HepG2 (cell line): ENCODE results near the gene UBXN1. TPM values are rescaled to one million over a fixed set of nuclear protein-coding genes. Genes with fewer than 3 reads are reported as not detected.

Experiments
- ATAC-seq: fragments of 200-7000 bp; cut with Tn5 transposase; 3 replicates; pipeline ENCODE4 v1.9.1; 2020; ENCODE audit warnings: mild to moderate bottlenecking, moderate library complexity
- BruUV-seq: library from RNA; stranded (reverse); fragments of 400-500 nt; replicated peaks from 2 replicates; lab custom pipeline; 2021; lab: Mats Ljungman, UMichigan
- CTCF ChIA-PET: fragments of 300-600 bp; formaldehyde crosslinking; extraction: SDS; loops from one replicate; lab custom pipeline; 2021; ENCODE audit warnings: low total read pairs, inconsistent platforms, low intra/inter-chr PET ratio; lab: Yijun Ruan, JAX
- POLR2A ChIA-PET: fragments of 350-600 bp; sonication (Branson Sonifier 250); formaldehyde crosslinking; loops from one replicate; lab custom pipeline; 2020; ENCODE audit warnings: antibody characterized with exemption, inconsistent platforms; lab: Yijun Ruan, JAX
- DNase-seq: peaks from one replicate; pipeline ENCODE4 v3.0.0-alpha.2; 2015; ENCODE audit warnings: low spot score
- FAIRE-seq: peaks from 3 replicates; lab custom pipeline; 2011; peaks lifted over from hg19 to GRCh38; lab: Jason Lieb, UNC
- H2AFZ ChIP-seq: one replicate; pipeline ENCODE4 v1.6.1; 2011; ENCODE audit warnings: low read length, inconsistent platforms
- H3K27ac ChIP-seq: fragments of 300-600 bp; 3 replicates; pipeline ENCODE4 v1.8.0; 2011; ENCODE audit warnings: mixed run types, mild to moderate bottlenecking, mixed read lengths, low read length, inconsistent platforms; ENCODE audit not compliant: insufficient read depth; ENCODE audit errors: extremely low read length
- H3K27me3 ChIP-seq, 2 experiments: fragments of 200-600 bp in 1 of 2; 2 replicates in 1 of 2; 3 replicates in 1 of 2; pipeline versions ENCODE4 v1.6.0 to v1.8.0; 2011; ENCODE audit warnings: low read length in 2 of 2, mild to moderate bottlenecking in 2 of 2, moderate library complexity in 2 of 2, inconsistent platforms in 1 of 2; ENCODE audit not compliant: insufficient read depth in 2 of 2, control insufficient read depth in 1 of 2
- H3K36me3 ChIP-seq, 2 experiments: fragments of 200-600 bp in 1 of 2; replicated peaks in 1 of 2; 2 replicates in 1 of 2; 3 replicates in 1 of 2; pipeline versions ENCODE4 v1.5.1 to v1.8.0; 2011; ENCODE audit warnings: low read length in 2 of 2, inconsistent platforms in 1 of 2; ENCODE audit not compliant: insufficient read depth in 2 of 2, control insufficient read depth in 1 of 2
- H3K4me1 ChIP-seq: 2 replicates; pipeline ENCODE4 v1.5.1; 2012; ENCODE audit warnings: low read length, inconsistent platforms; ENCODE audit not compliant: insufficient read depth
- H3K4me2 ChIP-seq: 2 replicates; pipeline ENCODE4 v1.6.0; 2011; ENCODE audit warnings: low read depth, low read length, inconsistent platforms
- H3K4me3 ChIP-seq, 3 experiments: fragments of 200-600 bp in 1 of 3; sonication (generic), shearing (Covaris generic) in 1 of 3; replicated peaks in 1 of 3; 2 replicates each; pipeline ENCODE4 v1.5.1; 2011 to 2016; ENCODE audit warnings: low read length in 3 of 3, inconsistent platforms in 2 of 3, low read depth in 2 of 3, mild to moderate bottlenecking in 2 of 3, control low read depth in 1 of 3, mixed read lengths in 1 of 3; ENCODE audit not compliant: insufficient read depth in 1 of 3
- H3K79me2 ChIP-seq: one replicate; pipeline ENCODE4 v1.6.1; 2011; ENCODE audit warnings: low read length, inconsistent platforms; ENCODE audit not compliant: insufficient read depth
- H3K9ac ChIP-seq: 2 replicates; pipeline ENCODE4 v1.6.0; 2011; ENCODE audit warnings: mild to moderate bottlenecking, low read depth, low read length, inconsistent platforms; ENCODE audit not compliant: insufficient read depth
- H3K9me3 ChIP-seq: 2 replicates; pipeline ENCODE4 v1.5.1; 2012; ENCODE audit warnings: mild to moderate bottlenecking, low read length
- H4K20me1 ChIP-seq: 2 replicates; pipeline ENCODE4 v1.6.0; 2011; ENCODE audit warnings: inconsistent platforms, mild to moderate bottlenecking, low read length, moderate library complexity; ENCODE audit not compliant: insufficient read depth
- AFF4 ChIP-seq: sonication (generic); formaldehyde crosslinking; IDR thresholded peaks from 2 replicates; pipeline ENCODE4 v1.4.0; 2020; ENCODE audit warnings: missing genetic modification reagents
- CERS6 ChIP-seq: sonication (generic); formaldehyde crosslinking; IDR thresholded peaks from 2 replicates; pipeline ENCODE4 v1.5.0; 2020; ENCODE audit warnings: missing genetic modification reagents
- GPBP1L1 ChIP-seq: sonication (generic); formaldehyde crosslinking; IDR thresholded peaks from 2 replicates; pipeline ENCODE4 v1.5.0; 2020; ENCODE audit warnings: mild to moderate bottlenecking, missing genetic modification reagents
- TERF1 ChIP-seq: sonication (generic); formaldehyde crosslinking; IDR thresholded peaks from 2 replicates; pipeline ENCODE4 v1.8.0; 2022; ENCODE audit warnings: mild to moderate bottlenecking, missing genetic modification reagents, moderate library complexity
- THAP11 ChIP-seq: IDR thresholded peaks from 2 replicates; pipeline ENCODE4 v1.6.1; 2016; ENCODE audit warnings: missing biosample characterization, missing genetic modification reagents
- ZBTB33 ChIP-seq: sonication (generic); formaldehyde crosslinking; IDR thresholded peaks from 2 replicates; pipeline ENCODE4 v1.4.0; 2020; ENCODE audit warnings: missing genetic modification reagents
- ZNF136 ChIP-seq: sonication (generic); formaldehyde crosslinking; IDR thresholded peaks from 2 replicates; pipeline ENCODE4 v1.8.1; 2022; ENCODE audit warnings: low read depth, mild to moderate bottlenecking, moderate library complexity, missing genetic modification reagents
- ZNF20 ChIP-seq: sonication (generic); formaldehyde crosslinking; IDR thresholded peaks from 2 replicates; pipeline ENCODE4 v1.4.0; 2020; ENCODE audit warnings: mild to moderate bottlenecking, moderate library complexity, missing genetic modification reagents
- ZNF232 ChIP-seq: sonication (generic); formaldehyde crosslinking; IDR thresholded peaks from 2 replicates; pipeline ENCODE4 v1.4.0; 2020; ENCODE audit warnings: missing genetic modification reagents, borderline replicate concordance
- ZNF256 ChIP-seq: sonication (generic); formaldehyde crosslinking; conservative IDR thresholded peaks from 2 replicates; pipeline ENCODE4 v1.4.0; 2020; ENCODE audit warnings: missing genetic modification reagents
- ZNF720 ChIP-seq: sonication (generic); formaldehyde crosslinking; IDR thresholded peaks from 2 replicates; pipeline ENCODE4 v1.4.0; 2020; ENCODE audit warnings: missing genetic modification reagents
- ZNF768 ChIP-seq: sonication (generic); formaldehyde crosslinking; IDR thresholded peaks from 2 replicates; pipeline ENCODE4 v1.4.0; 2020; ENCODE audit warnings: missing genetic modification reagents
- ZNF800 ChIP-seq: sonication (generic); formaldehyde crosslinking; IDR thresholded peaks from 2 replicates; pipeline ENCODE4 v1.4.0; 2020; ENCODE audit warnings: missing genetic modification reagents
- ZNF883 ChIP-seq: sonication (generic); formaldehyde crosslinking; IDR thresholded peaks from 2 replicates; pipeline ENCODE4 v1.5.1; 2020; ENCODE audit warnings: mild to moderate bottlenecking, missing genetic modification reagents; ENCODE audit errors: not compliant biosample characterization
- WGBS: methylation state at CpG from one replicate; pipeline ENCODE4 v1.1.6; 2017; ENCODE audit warnings: low lambda C conversion rate; 5-methylcytosine and 5-hydroxymethylcytosine counted together
- in situ Hi-C: cut with HindIII; loops from 2 replicates; pipeline ENCODE4 v1.10.0; 2017; ENCODE audit warnings: low pct_unique_long_range_greater_than_20kb; ENCODE audit not compliant: extremely low pct_ligation_motif_present
- intact Hi-C: fragments of 100-400 bp; cut with micrococcal nuclease; formaldehyde crosslinking; loops from one replicate; pipeline ENCODE4 v1.10.0; 2022; ENCODE audit not compliant: unreplicated experiment
- polyA plus RNA-seq, 8 experiments: library from polyadenylated mRNA; depleted of rRNA in 3 of 8; stranded (reverse) in 7 of 8; unstranded in 1 of 8; fragments of >200 nt; fragmentation: Illumina TruSeq in 4 of 8; extraction: Trizol in 4 of 8; gene quantifications; 2 replicates each; pipeline versions ENCODE4 v1.2.1 to v1.2.3, GENCODE V29; 2011 to 2016; ENCODE audit warnings: low read depth in 4 of 8, missing spikeins in 1 of 8, mixed read lengths in 1 of 8; ENCODE audit not compliant: insufficient read depth in 1 of 8
- total RNA-seq, 5 experiments: library from RNA; depleted of rRNA; stranded (reverse); fragments of >200 nt; fragmentation: Illumina TruSeq; extraction: Trizol; gene quantifications; 2 replicates each; pipeline ENCODE4 v1.2.3, GENCODE V29; 2016; ENCODE audit warnings: low read depth in 1 of 5

Gene UBXN1
- total and polyA plus RNA-seq, 2 of the 13 experiments (the other 11 are each of a cell fraction or from before 2014, with no cell fraction given), result 47.5 to 52.4 TPM

GRCh38 chr11:62710001-62710345, 31.1 kb upstream of the UBXN1 start:
- H3K9ac ChIP-seq, result no peak overlapping the region
- H3K9me3 ChIP-seq, result no peaks in the 10 kb centered on the region
- H4K20me1 ChIP-seq, result peaks cover 6% of the 10 kb centered on the region; the same call in 1 of the 2 replicates
- H3K4me1 ChIP-seq, result peaks cover 16% of the 10 kb centered on the region
- H2AFZ ChIP-seq, result no peak overlapping the region
- DNase-seq (no peak), ATAC-seq (no peak), FAIRE-seq (no peak)
- no peak overlapping the region for H3K4me2 ChIP-seq
- H3K36me3 ChIP-seq, result peaks cover 14 to 57% of the 10 kb centered on the region in 2 experiments
- no peak overlapping the region for H3K27ac ChIP-seq
- intact Hi-C loops, result no loop called here
- H3K27me3 ChIP-seq, result no peaks in the 10 kb centered on the region
- BruUV-seq, result no TSS peak
- CTCF ChIA-PET, result no interaction called here
- no peaks in the 10 kb centered on the region for H3K79me2 ChIP-seq
- in situ Hi-C loops, result no loop called here
- WGBS, result 98% methylated on average over 7 of the region's 7 CpGs
- POLR2A ChIA-PET, result no interaction called here
- no peak overlapping the region for H3K4me3 ChIP-seq
- TF ChIP-seq ZNF232 (CRISPR knock-in tag) (no peak), AFF4 (CRISPR knock-in tag) (no peak), ZNF256 (CRISPR knock-in tag) (no peak), ZNF720 (CRISPR knock-in tag) (no peak), ZNF20 (CRISPR knock-in tag) (no peak), ZNF800 (CRISPR knock-in tag) (no peak), ZNF768 (CRISPR knock-in tag) (no peak), ZNF883 (CRISPR knock-in tag) (no peak), THAP11 (no peak), ZNF136 (no peak), ZBTB33 (no peak), TERF1 (no peak), GPBP1L1 (no peak), CERS6 (CRISPR knock-in tag) (no peak)
